ENCODE measurements around the gene AFP. TPM values are rescaled to one million over a fixed set of nuclear protein-coding genes. Genes with fewer than 3 reads are reported as not detected.

AFP gene
- total and polyA plus RNA-seq, 4 experiments from 2014 or later: not detected

DNA sequence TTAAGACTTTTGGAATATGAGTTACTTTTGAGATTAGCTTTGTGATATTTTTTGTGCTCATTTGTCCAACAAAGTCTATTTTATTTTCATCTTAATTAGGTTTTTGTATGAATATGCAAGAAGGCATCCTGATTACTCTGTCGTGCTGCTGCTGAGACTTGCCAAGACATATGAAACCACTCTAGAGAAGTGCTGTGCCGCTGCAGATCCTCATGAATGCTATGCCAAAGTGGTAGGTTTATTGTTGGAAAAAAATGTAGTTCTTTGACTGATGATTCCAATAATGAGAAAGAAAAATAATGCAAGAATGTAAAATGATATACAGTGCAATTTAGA, 21.1 kb upstream of the AFP start:
- Histone ChIP-seq H3K36me3 (ENCODE audit: insufficient read depth, low read length) (no peaks in the 10 kb centered on the region), H3K4me1 (ENCODE audit: insufficient read depth, low read length) (no peaks in the 10 kb centered on the region), H3K27me3 (ENCODE audit: insufficient read depth, low read length) (no peaks in the 10 kb centered on the region), H3K4me3 (ENCODE audit: low read length in 2 of 2) (no peak overlapping the region), H3K9me3 (ENCODE audit: control insufficient read depth in 1 of 2, low read length in 2 of 2) (no peaks in the 10 kb centered on the region), H3K27ac (ENCODE audit: low read depth, low read length) (no peak overlapping the region)
- Mint-ChIP-seq H3K4me3 (no peak overlapping the region), H3K36me3 (no peaks in the 10 kb centered on the region), H3K27me3 (peaks cover 1 to 2% of the 10 kb centered on the region in 2 donors), H3K27ac (no peak overlapping the region), H3K4me1 (no peaks in the 10 kb centered on the region), H3K9me3 (no peaks in the 10 kb centered on the region)
- intact Hi-C loops (cut with micrococcal nuclease): no loop called here
- ChIA-PET POLR2A (ENCODE audit: partially characterized antibody) (no interaction called here), CTCF (ENCODE audit: partially characterized antibody) (no interaction called here)
- DNase-seq: no peak

DNA sequence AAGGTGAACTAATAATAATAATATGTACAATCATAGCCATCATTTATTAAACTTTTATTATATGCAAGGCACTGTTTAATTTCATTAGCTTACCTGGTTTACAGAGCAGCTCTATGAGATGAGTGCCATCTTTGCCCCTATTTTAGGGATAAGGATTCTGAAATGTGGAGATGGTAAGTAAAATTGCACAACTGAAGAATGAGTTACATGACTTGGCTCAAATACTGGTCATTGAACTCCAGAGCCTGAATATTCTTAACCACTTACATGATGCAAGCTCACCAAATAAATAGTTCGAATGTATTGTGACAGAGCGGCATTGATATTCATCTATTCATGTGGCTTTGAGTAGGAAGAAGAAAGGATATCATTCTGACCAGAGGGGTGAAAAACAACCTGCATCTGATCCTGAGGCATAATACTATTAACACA, 20.2 kb upstream of the AFP start:
- no peak overlapping the region for H3K4me3 Mint-ChIP-seq
- intact Hi-C loops (cut with micrococcal nuclease): no loop called here
- H3K4me1 ChIP-seq (ENCODE audit: insufficient read depth, low read length): no peaks in the 10 kb centered on the region
- ChIA-PET CTCF (ENCODE audit: partially characterized antibody) (no interaction called here), POLR2A (ENCODE audit: partially characterized antibody) (no interaction called here)
- H3K36me3 ChIP-seq (ENCODE audit: insufficient read depth, low read length): no peaks in the 10 kb centered on the region
- H3K27me3 ChIP-seq (ENCODE audit: insufficient read depth, low read length): no peaks in the 10 kb centered on the region
- no peak overlapping the region for H3K27ac ChIP-seq (ENCODE audit: low read depth, low read length)
- no peaks in the 10 kb centered on the region for H3K9me3 Mint-ChIP-seq
- H3K4me3 ChIP-seq (ENCODE audit: low read length in 2 of 2): no peak overlapping the region
- no peak overlapping the region for H3K27ac Mint-ChIP-seq
- DNase-seq: no peak
- H3K4me1 Mint-ChIP-seq: no peaks in the 10 kb centered on the region
- peaks cover 1 to 2% of the 10 kb centered on the region in 2 donors for H3K27me3 Mint-ChIP-seq
- H3K9me3 ChIP-seq (ENCODE audit: control insufficient read depth in 1 of 2, low read length in 2 of 2): no peaks in the 10 kb centered on the region
- H3K36me3 Mint-ChIP-seq: no peaks in the 10 kb centered on the region

DNA sequence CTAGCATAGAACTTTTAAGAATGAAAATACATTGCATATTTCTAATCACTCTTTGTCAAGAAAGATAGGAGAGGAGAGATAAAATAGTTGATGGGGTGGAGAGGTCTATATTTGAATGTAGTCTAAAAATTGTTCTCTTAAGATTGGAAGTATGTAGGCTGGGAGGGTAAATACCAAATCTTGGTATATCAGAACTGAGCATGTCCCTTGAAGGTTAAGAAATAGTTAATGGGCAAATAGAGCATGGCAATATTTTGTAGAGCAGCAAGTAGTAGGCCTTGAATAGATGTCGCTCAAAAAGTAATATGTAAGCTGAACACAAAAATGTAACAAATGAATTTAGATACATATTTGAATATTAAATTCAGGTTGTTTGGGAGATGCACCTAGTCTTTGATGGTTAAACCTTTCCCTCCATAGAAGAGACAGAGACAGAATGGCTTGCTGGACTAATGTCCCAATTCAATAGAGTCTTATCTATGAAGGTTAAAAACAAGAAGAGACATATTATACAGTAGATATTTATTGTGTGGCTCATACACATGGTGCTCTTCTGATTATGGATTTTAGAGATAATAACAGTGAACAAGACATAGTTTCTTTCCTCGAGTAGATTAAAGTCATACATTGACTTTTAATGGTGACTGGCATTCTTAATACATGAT, 19.5 kb upstream of the AFP start:
- no peaks in the 10 kb centered on the region for H3K36me3 ChIP-seq (ENCODE audit: insufficient read depth, low read length)
- Mint-ChIP-seq H3K4me3 (no peak overlapping the region), H3K27me3 (peaks cover 1 to 2% of the 10 kb centered on the region in 2 donors), H3K4me1 (no peaks in the 10 kb centered on the region), H3K36me3 (no peaks in the 10 kb centered on the region), H3K27ac (no peak overlapping the region), H3K9me3 (no peaks in the 10 kb centered on the region)
- no peak overlapping the region for H3K27ac ChIP-seq (ENCODE audit: low read depth, low read length)
- no peaks in the 10 kb centered on the region for H3K27me3 ChIP-seq (ENCODE audit: insufficient read depth, low read length)
- intact Hi-C loops (cut with micrococcal nuclease): no loop called here
- CTCF ChIA-PET (ENCODE audit: partially characterized antibody): no interaction called here
- POLR2A ChIA-PET (ENCODE audit: partially characterized antibody): no interaction called here
- no peak for DNase-seq
- H3K4me1 ChIP-seq (ENCODE audit: insufficient read depth, low read length): no peaks in the 10 kb centered on the region
- no peak overlapping the region for H3K4me3 ChIP-seq (ENCODE audit: low read length in 2 of 2)
- H3K9me3 ChIP-seq (ENCODE audit: control insufficient read depth in 1 of 2, low read length in 2 of 2): no peaks in the 10 kb centered on the region

DNA sequence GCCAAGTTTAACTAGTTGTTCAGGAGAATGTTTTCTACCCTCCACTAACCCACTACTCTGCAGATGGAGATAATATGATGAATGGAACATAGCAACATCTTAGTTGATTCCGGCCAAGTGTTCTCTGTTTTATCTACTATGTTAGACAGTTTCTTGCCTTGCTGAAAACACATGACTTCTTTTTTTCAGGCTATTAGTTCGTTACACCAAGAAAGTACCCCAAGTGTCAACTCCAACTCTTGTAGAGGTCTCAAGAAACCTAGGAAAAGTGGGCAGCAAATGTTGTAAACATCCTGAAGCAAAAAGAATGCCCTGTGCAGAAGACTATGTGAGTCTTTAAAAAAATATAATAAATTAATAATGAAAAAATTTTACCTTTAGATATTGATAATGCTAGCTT, 18.7 kb upstream of the AFP start:
- no peaks in the 10 kb centered on the region for H3K9me3 Mint-ChIP-seq
- H3K4me3 Mint-ChIP-seq: no peak overlapping the region
- intact Hi-C loops (cut with micrococcal nuclease): no loop called here
- no peak for DNase-seq
- POLR2A ChIA-PET (ENCODE audit: partially characterized antibody): no interaction called here
- Histone ChIP-seq H3K9me3 (ENCODE audit: control insufficient read depth in 1 of 2, low read length in 2 of 2) (no peaks in the 10 kb centered on the region), H3K36me3 (ENCODE audit: insufficient read depth, low read length) (no peaks in the 10 kb centered on the region), H3K4me1 (ENCODE audit: insufficient read depth, low read length) (no peaks in the 10 kb centered on the region), H3K27ac (ENCODE audit: low read depth, low read length) (no peak overlapping the region), H3K27me3 (ENCODE audit: insufficient read depth, low read length) (no peaks in the 10 kb centered on the region), H3K4me3 (ENCODE audit: low read length in 2 of 2) (no peak overlapping the region)
- no peaks in the 10 kb centered on the region for H3K4me1 Mint-ChIP-seq
- H3K36me3 Mint-ChIP-seq: no peaks in the 10 kb centered on the region
- H3K27me3 Mint-ChIP-seq: peaks cover 0 to 1% of the 10 kb centered on the region in 2 donors
- no peak overlapping the region for H3K27ac Mint-ChIP-seq
- CTCF ChIA-PET (ENCODE audit: partially characterized antibody): no interaction called here

DNA sequence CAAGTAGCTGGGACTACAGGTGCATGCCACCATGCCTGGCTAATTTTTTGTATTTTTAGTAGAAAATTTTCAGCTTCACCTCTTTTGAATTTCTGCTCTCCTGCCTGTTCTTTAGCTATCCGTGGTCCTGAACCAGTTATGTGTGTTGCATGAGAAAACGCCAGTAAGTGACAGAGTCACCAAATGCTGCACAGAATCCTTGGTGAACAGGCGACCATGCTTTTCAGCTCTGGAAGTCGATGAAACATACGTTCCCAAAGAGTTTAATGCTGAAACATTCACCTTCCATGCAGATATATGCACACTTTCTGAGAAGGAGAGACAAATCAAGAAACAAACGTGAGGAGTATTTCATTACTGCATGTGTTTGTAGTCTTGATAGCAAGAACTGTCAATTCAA, 18.0 kb upstream of the AFP start:
- CTCF ChIA-PET (ENCODE audit: partially characterized antibody): no interaction called here
- DNase-seq: no peak
- H3K27me3 Mint-ChIP-seq: peaks cover 0 to 1% of the 10 kb centered on the region in 2 donors
- no peaks in the 10 kb centered on the region for H3K27me3 ChIP-seq (ENCODE audit: insufficient read depth, low read length)
- no peak overlapping the region for H3K27ac ChIP-seq (ENCODE audit: low read depth, low read length)
- H3K27ac Mint-ChIP-seq: no peak overlapping the region
- H3K4me3 Mint-ChIP-seq: no peak overlapping the region
- H3K9me3 Mint-ChIP-seq: no peaks in the 10 kb centered on the region
- no peaks in the 10 kb centered on the region for H3K36me3 Mint-ChIP-seq
- intact Hi-C loops (cut with micrococcal nuclease): no loop called here
- no peak overlapping the region for H3K4me3 ChIP-seq (ENCODE audit: low read length in 2 of 2)
- H3K4me1 ChIP-seq (ENCODE audit: insufficient read depth, low read length): no peaks in the 10 kb centered on the region
- H3K36me3 ChIP-seq (ENCODE audit: insufficient read depth, low read length): no peaks in the 10 kb centered on the region
- H3K9me3 ChIP-seq (ENCODE audit: control insufficient read depth in 1 of 2, low read length in 2 of 2): no peaks in the 10 kb centered on the region
- POLR2A ChIA-PET (ENCODE audit: partially characterized antibody): no interaction called here
- no peaks in the 10 kb centered on the region for H3K4me1 Mint-ChIP-seq

DNA sequence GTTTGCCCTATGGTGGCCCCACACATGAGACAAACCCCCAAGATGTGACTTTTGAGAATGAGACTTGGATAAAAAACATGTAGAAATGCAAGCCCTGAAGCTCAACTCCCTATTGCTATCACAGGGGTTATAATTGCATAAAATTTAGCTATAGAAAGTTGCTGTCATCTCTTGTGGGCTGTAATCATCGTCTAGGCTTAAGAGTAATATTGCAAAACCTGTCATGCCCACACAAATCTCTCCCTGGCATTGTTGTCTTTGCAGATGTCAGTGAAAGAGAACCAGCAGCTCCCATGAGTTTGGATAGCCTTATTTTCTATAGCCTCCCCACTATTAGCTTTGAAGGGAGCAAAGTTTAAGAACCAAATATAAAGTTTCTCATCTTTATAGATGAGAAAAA, 17.3 kb upstream of the AFP start:
- H3K4me3 ChIP-seq (ENCODE audit: low read length in 2 of 2): no peak overlapping the region
- no peaks in the 10 kb centered on the region for H3K36me3 ChIP-seq (ENCODE audit: insufficient read depth, low read length)
- Mint-ChIP-seq H3K4me3 (no peak overlapping the region), H3K27ac (no peak overlapping the region), H3K4me1 (no peaks in the 10 kb centered on the region), H3K27me3 (peaks cover 0 to 1% of the 10 kb centered on the region in 2 donors), H3K9me3 (no peaks in the 10 kb centered on the region), H3K36me3 (no peaks in the 10 kb centered on the region)
- intact Hi-C loops (cut with micrococcal nuclease): no loop called here
- no peaks in the 10 kb centered on the region for H3K4me1 ChIP-seq (ENCODE audit: insufficient read depth, low read length)
- H3K27me3 ChIP-seq (ENCODE audit: insufficient read depth, low read length): no peaks in the 10 kb centered on the region
- no peak overlapping the region for H3K27ac ChIP-seq (ENCODE audit: low read depth, low read length)
- ChIA-PET POLR2A (ENCODE audit: partially characterized antibody) (no interaction called here), CTCF (ENCODE audit: partially characterized antibody) (no interaction called here)
- no peaks in the 10 kb centered on the region for H3K9me3 ChIP-seq (ENCODE audit: control insufficient read depth in 1 of 2, low read length in 2 of 2)
- DNase-seq: no peak

DNA sequence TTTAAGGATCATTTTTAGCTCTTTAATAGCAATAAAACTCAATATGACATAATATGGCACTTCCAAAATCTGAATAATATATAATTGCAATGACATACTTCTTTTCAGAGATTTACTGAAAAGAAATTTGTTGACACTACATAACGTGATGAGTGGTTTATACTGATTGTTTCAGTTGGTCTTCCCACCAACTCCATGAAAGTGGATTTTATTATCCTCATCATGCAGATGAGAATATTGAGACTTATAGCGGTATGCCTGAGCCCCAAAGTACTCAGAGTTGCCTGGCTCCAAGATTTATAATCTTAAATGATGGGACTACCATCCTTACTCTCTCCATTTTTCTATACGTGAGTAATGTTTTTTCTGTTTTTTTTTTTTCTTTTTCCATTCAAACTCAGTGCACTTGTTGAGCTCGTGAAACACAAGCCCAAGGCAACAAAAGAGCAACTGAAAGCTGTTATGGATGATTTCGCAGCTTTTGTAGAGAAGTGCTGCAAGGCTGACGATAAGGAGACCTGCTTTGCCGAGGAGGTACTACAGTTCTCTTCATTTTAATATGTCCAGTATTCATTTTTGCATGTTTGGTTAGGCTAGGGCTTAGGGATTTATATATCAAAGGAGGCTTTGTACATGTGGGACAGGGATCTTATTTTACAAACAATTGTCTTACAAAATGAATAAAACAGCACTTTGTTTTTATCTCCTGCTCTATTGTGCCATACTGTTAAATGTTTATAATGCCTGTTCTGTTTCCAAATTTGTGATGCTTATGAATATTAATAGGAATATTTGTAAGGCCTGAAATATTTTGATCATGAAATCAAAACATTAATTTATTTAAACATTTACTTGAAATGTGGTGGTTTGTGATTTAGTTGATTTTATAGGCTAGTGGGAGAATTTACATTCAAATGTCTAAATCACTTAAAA, 16.6 kb upstream of the AFP start:
- no peaks in the 10 kb centered on the region for H3K36me3 Mint-ChIP-seq
- peaks cover 0 to 1% of the 10 kb centered on the region in 2 donors for H3K27me3 Mint-ChIP-seq
- H3K27ac ChIP-seq (ENCODE audit: low read depth, low read length): no peak overlapping the region
- no peaks in the 10 kb centered on the region for H3K9me3 Mint-ChIP-seq
- H3K36me3 ChIP-seq (ENCODE audit: insufficient read depth, low read length): no peaks in the 10 kb centered on the region
- no peaks in the 10 kb centered on the region for H3K4me1 Mint-ChIP-seq
- intact Hi-C loops (cut with micrococcal nuclease): no loop called here
- POLR2A ChIA-PET (ENCODE audit: partially characterized antibody): no interaction called here
- no peak for DNase-seq
- CTCF ChIA-PET (ENCODE audit: partially characterized antibody): no interaction called here
- H3K4me1 ChIP-seq (ENCODE audit: insufficient read depth, low read length): no peaks in the 10 kb centered on the region
- no peak overlapping the region for H3K4me3 Mint-ChIP-seq
- no peaks in the 10 kb centered on the region for H3K9me3 ChIP-seq (ENCODE audit: control insufficient read depth in 1 of 2, low read length in 2 of 2)
- H3K27me3 ChIP-seq (ENCODE audit: insufficient read depth, low read length): no peaks in the 10 kb centered on the region
- H3K27ac Mint-ChIP-seq: no peak overlapping the region
- no peak overlapping the region for H3K4me3 ChIP-seq (ENCODE audit: low read length in 2 of 2)
